SK-N-SH (cell line): ENCODE data around the gene SLC6A17. TPM values are rescaled to one million over a fixed set of nuclear protein-coding genes. Genes with fewer than 3 reads are reported as not detected.

ENCODE experiments used
- CTCF ChIA-PET: fragments of 300-600, 350-600 bp; formaldehyde crosslinking; extraction: SDS; loops from one replicate; lab custom pipeline; 2021; lab: Yijun Ruan, JAX
- POLR2A ChIA-PET: fragments of 350-600 bp; sonication (Branson Sonifier 250); formaldehyde crosslinking; extraction: SDS; loops from one replicate; lab custom pipeline; 2020; ENCODE audit warnings: antibody characterized with exemption, inconsistent platforms; lab: Yijun Ruan, JAX
- DNase-seq: peaks from one replicate; pipeline ENCODE4 v3.0.0; 2012
- H2AFZ ChIP-seq: fragments of 200-600 bp; sonication (generic); 2 replicates; pipeline ENCODE4 v1.8.1; 2016; ENCODE audit warnings: antibody characterized with exemption, mild to moderate bottlenecking, low read depth
- H3F3A ChIP-seq: fragments of 200-600 bp; sonication (generic); replicated peaks from 2 replicates; pipeline ENCODE3; 2016; ENCODE audit warnings: antibody characterized with exemption, mild to moderate bottlenecking; ENCODE audit not compliant: insufficient read depth
- H3K27ac ChIP-seq, 2 experiments: fragments of 200-500 bp in 1 of 2; fragments of 200-600 bp in 1 of 2; sonication (Bioruptor generic) in 1 of 2; sonication (generic), shearing (Covaris generic) in 1 of 2; 2 replicates each; pipeline versions ENCODE4 v1.5.1 to v1.6.1; 2014 to 2016; ENCODE audit warnings: low read depth in 2 of 2, inconsistent platforms in 1 of 2, low read length in 1 of 2, mild to moderate bottlenecking in 1 of 2, mixed read lengths in 1 of 2
- H3K27me3 ChIP-seq: fragments of 200-600 bp; sonication (generic), shearing (Covaris generic); 2 replicates; pipeline ENCODE4 v1.6.1; 2016; ENCODE audit warnings: mixed run types; ENCODE audit not compliant: insufficient read depth
- H3K36me3 ChIP-seq, 2 experiments: fragments of 200-500 bp in 1 of 2; fragments of 200-600 bp in 1 of 2; sonication (Bioruptor generic) in 1 of 2; sonication (generic) in 1 of 2; replicated peaks in 1 of 2; 2 replicates each; pipeline versions ENCODE3 to v1.5.1; 2014 to 2016; ENCODE audit warnings: low read length in 1 of 2, mild to moderate bottlenecking in 1 of 2; ENCODE audit not compliant: insufficient read depth in 2 of 2, control insufficient read depth in 1 of 2
- H3K4me1 ChIP-seq, 2 experiments: fragments of 200-500 bp in 1 of 2; fragments of 200-600 bp in 1 of 2; sonication (Bioruptor generic) in 1 of 2; sonication (generic), shearing (Covaris generic) in 1 of 2; 2 replicates each; pipeline versions ENCODE4 v1.5.1 to v1.6.1; 2014 to 2016; ENCODE audit warnings: low read depth in 1 of 2, low read length in 1 of 2, mixed run types in 1 of 2; ENCODE audit not compliant: insufficient read depth in 2 of 2, control insufficient read depth in 1 of 2
- H3K4me2 ChIP-seq: fragments of 200-600 bp; sonication (generic), shearing (Covaris generic); 2 replicates; pipeline ENCODE4 v1.6.1; 2017; ENCODE audit warnings: mixed run types
- H3K4me3 ChIP-seq, 2 experiments: fragments of 200-500 bp in 1 of 2; fragments of 200-600 bp in 1 of 2; sonication (Bioruptor generic) in 1 of 2; sonication (generic), shearing (Covaris generic) in 1 of 2; 2 replicates each; pipeline versions ENCODE4 v1.5.1 to v1.8.1; 2014 to 2016; ENCODE audit warnings: low read depth in 2 of 2, inconsistent platforms in 1 of 2, low read length in 1 of 2, mild to moderate bottlenecking in 1 of 2, mixed read lengths in 1 of 2, moderate library complexity in 1 of 2
- H3K79me2 ChIP-seq: fragments of 200-600 bp; sonication (generic); 2 replicates; pipeline ENCODE4 v1.8.1; 2017; ENCODE audit warnings: mild to moderate bottlenecking; ENCODE audit not compliant: insufficient read depth
- H3K9ac ChIP-seq: fragments of 200-600 bp; sonication (generic); 2 replicates; pipeline ENCODE4 v1.6.1; 2017; ENCODE audit warnings: mixed run types
- H3K9me2 ChIP-seq: fragments of 200-600 bp; sonication (generic); 2 replicates; pipeline ENCODE4 v1.6.1; 2017; ENCODE audit warnings: mixed run types
- H3K9me3 ChIP-seq: fragments of 200-600 bp; sonication (generic); 2 replicates; pipeline ENCODE4 v1.6.1; 2017; ENCODE audit warnings: mixed run types, mild to moderate bottlenecking, moderate library complexity
- H4K20me1 ChIP-seq: fragments of 200-600 bp; sonication (generic); 2 replicates; pipeline ENCODE4 v1.6.1; 2017; ENCODE audit warnings: mild to moderate bottlenecking, mixed run types; ENCODE audit not compliant: insufficient read depth
- ELF1 ChIP-seq: IDR thresholded peaks from 2 replicates; pipeline ENCODE4 v1.4.0; 2012
- EP300 ChIP-seq, 2 experiments: IDR thresholded peaks; 2 replicates each; pipeline versions ENCODE4 v1.4.0 to v1.6.1; 2012; ENCODE audit warnings: borderline replicate concordance in 1 of 2, low read depth in 1 of 2, low read length in 1 of 2
- EZH2phosphoT487 ChIP-seq: fragments of 200-600 bp; sonication (generic); IDR thresholded peaks from 2 replicates; pipeline ENCODE4 v1.6.1; 2017; ENCODE audit warnings: low read depth, mixed run types, mild to moderate bottlenecking, antibody characterized with exemption, moderate library complexity, borderline replicate concordance
- FOSL2 ChIP-seq: IDR thresholded peaks from 2 replicates; pipeline ENCODE4 v1.4.0; 2012; ENCODE audit warnings: low read depth, mild to moderate bottlenecking, moderate library complexity, borderline replicate concordance
- FOXJ3 ChIP-seq: sonication (generic); formaldehyde crosslinking; IDR thresholded peaks from 2 replicates; pipeline ENCODE4 v1.5.1; 2020; ENCODE audit warnings: mild to moderate bottlenecking, missing genetic modification reagents
- JUND ChIP-seq: IDR thresholded peaks from 2 replicates; pipeline ENCODE4 v1.4.0; 2012
- MXI1 ChIP-seq: IDR thresholded peaks from 2 replicates; pipeline ENCODE4 v1.6.1; 2012; ENCODE audit warnings: mild to moderate bottlenecking, low read depth, low read length, improper control_type of control experiment
- NFIC ChIP-seq: IDR thresholded peaks from 2 replicates; pipeline ENCODE4 v1.4.0; 2012; ENCODE audit warnings: borderline replicate concordance
- RAD21 ChIP-seq: IDR thresholded peaks from 2 replicates; pipeline ENCODE4 v1.6.1; 2012; ENCODE audit warnings: mild to moderate bottlenecking, low read length
- RFX5 ChIP-seq: IDR thresholded peaks from 2 replicates; pipeline ENCODE4 v1.6.1; 2012; ENCODE audit warnings: mild to moderate bottlenecking, improper control_type of control experiment, low read length
- RXRA ChIP-seq: IDR thresholded peaks from 2 replicates; pipeline ENCODE4 v1.4.0; 2012; ENCODE audit warnings: low read depth, mild to moderate bottlenecking, borderline replicate concordance
- SIN3A ChIP-seq: IDR thresholded peaks from 2 replicates; pipeline ENCODE4 v1.6.1; 2012; ENCODE audit warnings: low read depth, mild to moderate bottlenecking, low read length, moderate library complexity, borderline replicate concordance
- TEAD4 ChIP-seq: IDR thresholded peaks from 2 replicates; pipeline ENCODE4 v1.4.0; 2012; ENCODE audit warnings: mild to moderate bottlenecking, borderline replicate concordance; ENCODE audit not compliant: insufficient read depth
- WGBS: methylation state at CpG from one replicate; pipeline ENCODE4 v1.1.6; 2017; ENCODE audit warnings: low lambda C conversion rate; 5-methylcytosine and 5-hydroxymethylcytosine counted together
- polyA plus RNA-seq, 3 experiments: library from polyadenylated mRNA; depleted of rRNA; stranded (reverse); fragments of >200 nt; gene quantifications; 2 replicates each; pipeline ENCODE4 v1.2.3, GENCODE V29; 2012
- TF ChIP-seq, protein P1 (sequence below): fragments of 200-600 bp; sonication (generic); IDR thresholded peaks from 2 replicates; pipeline ENCODE4 v1.6.1; 2017; ENCODE audit warnings: antibody characterized with exemption, mild to moderate bottlenecking, moderate library complexity
- TF ChIP-seq, protein P2 (sequence below): IDR thresholded peaks from 2 replicates; pipeline ENCODE4 v1.4.0; 2012; ENCODE audit warnings: low read depth, borderline replicate concordance
- TF ChIP-seq, protein P3 (sequence below): fragments of 150-350 bp; IDR thresholded peaks from 2 replicates; pipeline ENCODE4 v1.6.1; 2017; ENCODE audit warnings: antibody characterized with exemption, low read length, low read depth, borderline replicate concordance
- TF ChIP-seq, protein P4 (sequence below): IDR thresholded peaks from 2 replicates; pipeline ENCODE4 v1.4.0; 2012; ENCODE audit warnings: low read depth
- TF ChIP-seq, protein P5 (sequence below): IDR thresholded peaks from 2 replicates; pipeline ENCODE4; 2012

SLC6A17 gene
- polyA plus RNA-seq, 1 of the 3 experiments (the other 2 are of a cell fraction), result 0.67 TPM

DNA sequence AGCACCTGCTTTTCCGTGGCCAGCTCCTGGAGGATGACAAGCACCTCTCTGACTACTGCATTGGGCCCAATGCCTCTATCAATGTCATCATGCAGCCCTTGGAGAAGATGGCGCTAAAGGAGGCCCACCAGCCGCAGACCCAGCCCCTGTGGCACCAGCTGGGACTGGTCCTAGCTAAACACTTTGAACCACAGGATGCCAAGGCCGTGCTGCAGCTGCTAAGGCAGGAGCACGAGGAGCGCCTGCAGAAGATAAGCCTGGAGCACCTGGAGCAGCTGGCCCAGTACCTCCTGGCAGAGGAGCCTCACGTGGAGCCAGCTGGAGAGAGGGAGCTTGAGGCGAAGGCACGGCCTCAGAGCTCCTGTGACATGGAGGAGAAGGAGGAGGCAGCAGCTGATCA, 37.6 kb upstream of the SLC6A17 start:
- Histone ChIP-seq H3K79me2 (no peaks in the 10 kb centered on the region), H4K20me1 (no peaks in the 10 kb centered on the region), H3K36me3 (no peaks in the 10 kb centered on the region), H3K27me3 (peaks cover 8% of the 10 kb centered on the region; the same call in 1 of the 2 replicates), H3K4me3 (no peak overlapping the region), H3F3A (no peaks in the 10 kb centered on the region), H3K9me3 (no peaks in the 10 kb centered on the region), H3K4me2 (no peak overlapping the region), H3K9ac (no peak overlapping the region), H2AFZ (no peak overlapping the region), H3K4me1 (peaks cover 0 to 47% of the 10 kb centered on the region in 2 experiments; a peak in 1 of 4 replicates), H3K27ac (no peak overlapping the region), H3K9me2 (no peaks in the 10 kb centered on the region)
- no peak for DNase-seq
- ChIA-PET CTCF (interaction anchor here (0.8 to 51.7 kb wide), 6 partner anchors 12 to 91 kb away, joined by 3 to 1768 read pairs (median 3); partner anchors contain the start of gene STRIP1), POLR2A (no interaction called here)
- WGBS, result 78% methylated on average over 4 of the region's 9 CpGs
- TF ChIP-seq NFIC (no peak), MXI1 (no peak), ELF1 (no peak), RAD21 (no peak), FOXJ3 (no peak), FOSL2 (no peak), RXRA (no peak), EZH2phosphoT487 (no peak), JUND (no peak), RFX5 (no peak), EP300 (IDR thresholded peaks at IDR 0.05; ENCODE audit: borderline replicate concordance in 1 of 2, low read depth in 1 of 2, low read length in 1 of 2) (no peak), TEAD4 (no peak), SIN3A (no peak)
- TF ChIP-seq, protein P1, sequence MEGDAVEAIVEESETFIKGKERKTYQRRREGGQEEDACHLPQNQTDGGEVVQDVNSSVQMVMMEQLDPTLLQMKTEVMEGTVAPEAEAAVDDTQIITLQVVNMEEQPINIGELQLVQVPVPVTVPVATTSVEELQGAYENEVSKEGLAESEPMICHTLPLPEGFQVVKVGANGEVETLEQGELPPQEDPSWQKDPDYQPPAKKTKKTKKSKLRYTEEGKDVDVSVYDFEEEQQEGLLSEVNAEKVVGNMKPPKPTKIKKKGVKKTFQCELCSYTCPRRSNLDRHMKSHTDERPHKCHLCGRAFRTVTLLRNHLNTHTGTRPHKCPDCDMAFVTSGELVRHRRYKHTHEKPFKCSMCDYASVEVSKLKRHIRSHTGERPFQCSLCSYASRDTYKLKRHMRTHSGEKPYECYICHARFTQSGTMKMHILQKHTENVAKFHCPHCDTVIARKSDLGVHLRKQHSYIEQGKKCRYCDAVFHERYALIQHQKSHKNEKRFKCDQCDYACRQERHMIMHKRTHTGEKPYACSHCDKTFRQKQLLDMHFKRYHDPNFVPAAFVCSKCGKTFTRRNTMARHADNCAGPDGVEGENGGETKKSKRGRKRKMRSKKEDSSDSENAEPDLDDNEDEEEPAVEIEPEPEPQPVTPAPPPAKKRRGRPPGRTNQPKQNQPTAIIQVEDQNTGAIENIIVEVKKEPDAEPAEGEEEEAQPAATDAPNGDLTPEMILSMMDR, result no peak
- TF ChIP-seq, protein P2, sequence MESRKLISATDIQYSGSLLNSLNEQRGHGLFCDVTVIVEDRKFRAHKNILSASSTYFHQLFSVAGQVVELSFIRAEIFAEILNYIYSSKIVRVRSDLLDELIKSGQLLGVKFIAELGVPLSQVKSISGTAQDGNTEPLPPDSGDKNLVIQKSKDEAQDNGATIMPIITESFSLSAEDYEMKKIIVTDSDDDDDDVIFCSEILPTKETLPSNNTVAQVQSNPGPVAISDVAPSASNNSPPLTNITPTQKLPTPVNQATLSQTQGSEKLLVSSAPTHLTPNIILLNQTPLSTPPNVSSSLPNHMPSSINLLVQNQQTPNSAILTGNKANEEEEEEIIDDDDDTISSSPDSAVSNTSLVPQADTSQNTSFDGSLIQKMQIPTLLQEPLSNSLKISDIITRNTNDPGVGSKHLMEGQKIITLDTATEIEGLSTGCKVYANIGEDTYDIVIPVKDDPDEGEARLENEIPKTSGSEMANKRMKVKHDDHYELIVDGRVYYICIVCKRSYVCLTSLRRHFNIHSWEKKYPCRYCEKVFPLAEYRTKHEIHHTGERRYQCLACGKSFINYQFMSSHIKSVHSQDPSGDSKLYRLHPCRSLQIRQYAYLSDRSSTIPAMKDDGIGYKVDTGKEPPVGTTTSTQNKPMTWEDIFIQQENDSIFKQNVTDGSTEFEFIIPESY, result no peak
- TF ChIP-seq, protein P3, sequence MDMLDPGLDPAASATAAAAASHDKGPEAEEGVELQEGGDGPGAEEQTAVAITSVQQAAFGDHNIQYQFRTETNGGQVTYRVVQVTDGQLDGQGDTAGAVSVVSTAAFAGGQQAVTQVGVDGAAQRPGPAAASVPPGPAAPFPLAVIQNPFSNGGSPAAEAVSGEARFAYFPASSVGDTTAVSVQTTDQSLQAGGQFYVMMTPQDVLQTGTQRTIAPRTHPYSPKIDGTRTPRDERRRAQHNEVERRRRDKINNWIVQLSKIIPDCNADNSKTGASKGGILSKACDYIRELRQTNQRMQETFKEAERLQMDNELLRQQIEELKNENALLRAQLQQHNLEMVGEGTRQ, result no peak
- TF ChIP-seq, protein P4, sequence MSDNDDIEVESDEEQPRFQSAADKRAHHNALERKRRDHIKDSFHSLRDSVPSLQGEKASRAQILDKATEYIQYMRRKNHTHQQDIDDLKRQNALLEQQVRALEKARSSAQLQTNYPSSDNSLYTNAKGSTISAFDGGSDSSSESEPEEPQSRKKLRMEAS, result no peak
- TF ChIP-seq, protein P5, sequence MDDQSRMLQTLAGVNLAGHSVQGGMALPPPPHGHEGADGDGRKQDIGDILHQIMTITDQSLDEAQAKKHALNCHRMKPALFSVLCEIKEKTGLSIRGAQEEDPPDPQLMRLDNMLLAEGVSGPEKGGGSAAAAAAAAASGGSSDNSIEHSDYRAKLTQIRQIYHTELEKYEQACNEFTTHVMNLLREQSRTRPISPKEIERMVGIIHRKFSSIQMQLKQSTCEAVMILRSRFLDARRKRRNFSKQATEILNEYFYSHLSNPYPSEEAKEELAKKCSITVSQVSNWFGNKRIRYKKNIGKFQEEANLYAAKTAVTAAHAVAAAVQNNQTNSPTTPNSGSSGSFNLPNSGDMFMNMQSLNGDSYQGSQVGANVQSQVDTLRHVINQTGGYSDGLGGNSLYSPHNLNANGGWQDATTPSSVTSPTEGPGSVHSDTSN, result no peak
